ENCODE measurements around the gene RPIA.

- no peak for TF ChIP-seq CTCF (IDR thresholded peaks at IDR 0.05 in 8 of 11, conservative IDR thresholded peaks at IDR 0.05 in 3 of 11)
- TF ChIP-seq POLR2AphosphoS5 (IDR thresholded peaks at IDR 0.05) = no peak
- TF ChIP-seq POLR2A (IDR thresholded peaks at IDR 0.05) = no peak
These were observed 64.4 kb downstream of the RPIA start for GRCh38 chr2:88755836-88756235.
